ENCODE data around the gene OR51T1.
"Not testable (repeated sequence)": the region's sequence is repeated elsewhere in the genome, so short reads cannot be mapped to it uniquely, and the experiment has no call there.

OR51T1 gene

DNA sequence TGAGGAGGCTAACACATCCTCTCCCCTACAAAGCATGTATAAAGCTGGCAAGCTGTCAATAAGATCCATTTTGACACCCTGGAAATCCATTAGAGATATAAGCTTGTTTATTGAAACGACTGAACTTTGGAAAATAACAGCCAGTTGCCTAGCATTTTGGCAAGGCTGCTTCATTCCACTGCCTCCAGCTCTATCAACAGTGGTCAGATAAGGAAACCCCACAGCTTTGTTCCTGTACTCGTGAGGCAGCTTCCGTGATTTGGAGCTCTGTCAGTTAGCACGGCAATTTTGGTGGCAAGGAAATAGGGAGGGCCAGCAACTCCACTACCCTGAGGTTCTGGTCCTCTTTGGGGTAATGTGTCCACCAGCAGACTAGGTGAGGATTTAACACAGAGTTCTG lies 30.7 kb upstream of the OR51T1 start:
- no peaks in the 10 kb centered on the region for H3K36me3 ChIP-seq (replicated peaks; ENCODE audit: insufficient read depth, low read length)
- H3K79me2 ChIP-seq (ENCODE audit: low read length) = no peaks in the 10 kb centered on the region
- TF ChIP-seq EZH2 (optimal IDR thresholded peaks at IDR 0.05; ENCODE audit: low read depth, low read length) (no peak), EZH2phosphoT487 (IDR thresholded peaks at IDR 0.05; ENCODE audit: low read length) (no peak)
- TF ChIP-seq, protein P1, sequence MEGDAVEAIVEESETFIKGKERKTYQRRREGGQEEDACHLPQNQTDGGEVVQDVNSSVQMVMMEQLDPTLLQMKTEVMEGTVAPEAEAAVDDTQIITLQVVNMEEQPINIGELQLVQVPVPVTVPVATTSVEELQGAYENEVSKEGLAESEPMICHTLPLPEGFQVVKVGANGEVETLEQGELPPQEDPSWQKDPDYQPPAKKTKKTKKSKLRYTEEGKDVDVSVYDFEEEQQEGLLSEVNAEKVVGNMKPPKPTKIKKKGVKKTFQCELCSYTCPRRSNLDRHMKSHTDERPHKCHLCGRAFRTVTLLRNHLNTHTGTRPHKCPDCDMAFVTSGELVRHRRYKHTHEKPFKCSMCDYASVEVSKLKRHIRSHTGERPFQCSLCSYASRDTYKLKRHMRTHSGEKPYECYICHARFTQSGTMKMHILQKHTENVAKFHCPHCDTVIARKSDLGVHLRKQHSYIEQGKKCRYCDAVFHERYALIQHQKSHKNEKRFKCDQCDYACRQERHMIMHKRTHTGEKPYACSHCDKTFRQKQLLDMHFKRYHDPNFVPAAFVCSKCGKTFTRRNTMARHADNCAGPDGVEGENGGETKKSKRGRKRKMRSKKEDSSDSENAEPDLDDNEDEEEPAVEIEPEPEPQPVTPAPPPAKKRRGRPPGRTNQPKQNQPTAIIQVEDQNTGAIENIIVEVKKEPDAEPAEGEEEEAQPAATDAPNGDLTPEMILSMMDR (IDR thresholded peaks at IDR 0.05; ENCODE audit: low read length) = no peak
- no peaks in the 10 kb centered on the region for H3K9me2 ChIP-seq (replicated peaks; ENCODE audit: insufficient read depth, low read length)
- DNase-seq = no peak
- H3F3A ChIP-seq (ENCODE audit: insufficient read depth, low read length) = no peaks in the 10 kb centered on the region
- no peaks in the 10 kb centered on the region for H3K4me1 ChIP-seq (ENCODE audit: low read length)
- H2AFZ ChIP-seq (ENCODE audit: low read length) = no peak overlapping the region
- H3K4me3 ChIP-seq (ENCODE audit: low read length) = no peak overlapping the region
- H3K9ac ChIP-seq (ENCODE audit: low read length) = no peak overlapping the region
- no peak overlapping the region for H3K4me2 ChIP-seq (ENCODE audit: low read depth, low read length)
- H3K27ac ChIP-seq (ENCODE audit: low read length) = no peak overlapping the region
- H4K20me1 ChIP-seq (ENCODE audit: insufficient read depth, low read length) = no peaks in the 10 kb centered on the region
- no peaks in the 10 kb centered on the region for H3K27me3 ChIP-seq (replicated peaks; ENCODE audit: insufficient read depth, low read length)
- H3K9me3 ChIP-seq (replicated peaks; ENCODE audit: insufficient read depth, low read length) = no peaks in the 10 kb centered on the region

- not testable (repeated sequence) for H3F3A ChIP-seq (ENCODE audit: insufficient read depth, low read length); H3K27me3 ChIP-seq (replicated peaks; ENCODE audit: insufficient read depth, low read length); H3K27ac ChIP-seq (ENCODE audit: low read length); H3K9me3 ChIP-seq (replicated peaks; ENCODE audit: insufficient read depth, low read length); H3K36me3 ChIP-seq (replicated peaks; ENCODE audit: insufficient read depth, low read length); H3K4me2 ChIP-seq (ENCODE audit: low read depth, low read length); H3K9me2 ChIP-seq (replicated peaks; ENCODE audit: insufficient read depth, low read length); H3K9ac ChIP-seq (ENCODE audit: low read length); H3K4me1 ChIP-seq (ENCODE audit: low read length); H2AFZ ChIP-seq (ENCODE audit: low read length); DNase-seq; H3K79me2 ChIP-seq (ENCODE audit: low read length); H4K20me1 ChIP-seq (ENCODE audit: insufficient read depth, low read length); H3K4me3 ChIP-seq (ENCODE audit: low read length)
These were observed 27.4 kb upstream of the OR51T1 start for GRCh38 chr11:4854286-4854685.

DNA sequence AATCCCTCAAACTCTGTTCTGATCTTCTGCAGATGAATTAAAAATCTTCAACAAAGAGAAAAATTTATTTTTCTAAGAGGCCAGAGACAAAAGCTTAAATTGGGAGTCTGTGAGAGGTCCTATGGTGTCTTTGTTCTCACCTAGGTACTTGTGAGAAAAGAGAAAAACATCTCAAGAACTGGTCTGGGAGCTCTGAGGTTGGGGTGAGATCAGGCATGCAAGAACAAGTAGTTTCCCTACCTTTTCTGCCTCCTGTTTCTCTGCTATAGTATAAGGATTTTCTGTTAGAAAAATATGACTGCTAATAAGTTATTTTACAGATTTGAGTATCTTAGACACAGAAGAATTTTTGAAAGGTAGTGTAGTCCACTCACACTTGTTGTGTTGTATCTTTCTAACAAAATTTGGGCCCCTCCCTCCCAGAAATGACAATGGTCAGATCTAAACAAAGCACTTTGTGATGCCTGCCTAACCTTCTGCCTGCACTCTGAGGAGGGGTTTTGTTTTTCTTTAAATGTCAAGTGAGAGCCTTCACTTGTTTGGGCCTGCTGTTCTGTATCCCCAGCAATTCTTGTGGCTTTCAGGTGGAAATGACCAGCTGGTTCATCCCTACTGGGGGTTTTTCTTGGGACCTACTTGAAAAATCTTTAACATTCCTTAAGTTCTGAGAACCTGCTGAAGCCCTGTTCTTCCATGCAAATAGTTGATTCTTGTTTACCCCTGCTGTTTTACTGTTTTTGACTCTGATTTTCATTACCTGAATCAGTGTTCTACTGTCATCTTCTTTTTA lies 19.1 kb upstream of the OR51T1 start:
- Histone ChIP-seq H2AFZ (ENCODE audit: low read length) (no peak overlapping the region), H3K9me3 (replicated peaks; ENCODE audit: insufficient read depth, low read length) (no peaks in the 10 kb centered on the region), H3K9me2 (replicated peaks; ENCODE audit: insufficient read depth, low read length) (no peaks in the 10 kb centered on the region), H3K27me3 (replicated peaks; ENCODE audit: insufficient read depth, low read length) (no peaks in the 10 kb centered on the region), H4K20me1 (ENCODE audit: insufficient read depth, low read length) (no peaks in the 10 kb centered on the region), H3K4me2 (ENCODE audit: low read depth, low read length) (no peak overlapping the region), H3K4me1 (ENCODE audit: low read length) (no peaks in the 10 kb centered on the region), H3F3A (ENCODE audit: insufficient read depth, low read length) (no peaks in the 10 kb centered on the region), H3K36me3 (replicated peaks; ENCODE audit: insufficient read depth, low read length) (no peaks in the 10 kb centered on the region), H3K4me3 (ENCODE audit: low read length) (no peak overlapping the region), H3K9ac (ENCODE audit: low read length) (no peak overlapping the region), H3K79me2 (ENCODE audit: low read length) (no peaks in the 10 kb centered on the region), H3K27ac (ENCODE audit: low read length) (no peak overlapping the region)
- DNase-seq = no peak
- TF ChIP-seq EZH2phosphoT487 (IDR thresholded peaks at IDR 0.05; ENCODE audit: low read length) (no peak), EZH2 (optimal IDR thresholded peaks at IDR 0.05; ENCODE audit: low read depth, low read length) (no peak)
- TF ChIP-seq, protein P1 (IDR thresholded peaks at IDR 0.05; ENCODE audit: low read length) = no peak

DNA sequence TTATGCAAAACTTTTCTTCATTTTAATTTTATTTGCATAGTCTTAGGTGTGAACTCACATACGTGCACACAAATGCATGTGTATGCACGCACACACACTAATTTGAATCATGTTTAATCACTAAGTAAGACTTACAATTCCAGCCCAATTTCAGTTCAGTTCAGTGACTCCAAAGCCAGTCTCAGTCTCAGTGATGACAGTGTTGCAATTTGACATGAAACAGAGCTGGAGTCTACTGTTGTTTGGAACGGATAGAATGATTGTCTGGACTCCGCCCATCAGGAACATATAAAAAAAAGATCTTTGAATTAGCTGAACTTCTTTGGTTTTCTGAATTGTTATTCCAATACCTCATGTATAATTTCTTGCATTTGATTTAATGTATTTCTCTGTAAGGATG lies 17.8 kb upstream of the OR51T1 start:
- Histone ChIP-seq H4K20me1 (ENCODE audit: insufficient read depth, low read length) (no peaks in the 10 kb centered on the region), H3K4me1 (ENCODE audit: low read length) (no peaks in the 10 kb centered on the region), H3K4me3 (ENCODE audit: low read length) (no peak overlapping the region), H3K27me3 (replicated peaks; ENCODE audit: insufficient read depth, low read length) (no peaks in the 10 kb centered on the region), H2AFZ (ENCODE audit: low read length) (no peak overlapping the region), H3K36me3 (replicated peaks; ENCODE audit: insufficient read depth, low read length) (no peaks in the 10 kb centered on the region), H3K9me2 (replicated peaks; ENCODE audit: insufficient read depth, low read length) (no peaks in the 10 kb centered on the region), H3K27ac (ENCODE audit: low read length) (no peak overlapping the region), H3K9ac (ENCODE audit: low read length) (no peak overlapping the region), H3K4me2 (ENCODE audit: low read depth, low read length) (no peak overlapping the region), H3K9me3 (replicated peaks; ENCODE audit: insufficient read depth, low read length) (no peaks in the 10 kb centered on the region), H3F3A (ENCODE audit: insufficient read depth, low read length) (no peaks in the 10 kb centered on the region), H3K79me2 (ENCODE audit: low read length) (no peaks in the 10 kb centered on the region)
- DNase-seq = no peak
- TF ChIP-seq, protein P1 (IDR thresholded peaks at IDR 0.05; ENCODE audit: low read length) = no peak
- TF ChIP-seq EZH2 (optimal IDR thresholded peaks at IDR 0.05; ENCODE audit: low read depth, low read length) (no peak), EZH2phosphoT487 (IDR thresholded peaks at IDR 0.05; ENCODE audit: low read length) (no peak)

Measured in MM.1S (cell line).